Large intestine (tissue), 3 donors: ENCODE data around the gene USHBP1. TPM values are rescaled to one million over a fixed set of nuclear protein-coding genes. Genes with fewer than 3 reads are reported as not detected.

Experiments used
- DNase-seq, 2 donors: peaks; one replicate each; pipeline versions ENCODE4 v3.0.0 to v3.0.0-alpha.2; 2013
- H3K27ac ChIP-seq: one replicate; pipeline ENCODE4 v1.5.1; 2013; ENCODE audit warnings: low read length
- H3K27me3 ChIP-seq: 2 replicates; pipeline ENCODE4 v1.6.1; 2013; ENCODE audit warnings: low read length; ENCODE audit not compliant: control insufficient read depth, insufficient read depth
- H3K36me3 ChIP-seq: 2 replicates; pipeline ENCODE4 v1.6.1; 2013; ENCODE audit warnings: low read length; ENCODE audit not compliant: control insufficient read depth, insufficient read depth
- H3K4me1 ChIP-seq: one replicate; pipeline ENCODE4 v1.6.1; 2013; ENCODE audit warnings: low read length; ENCODE audit not compliant: control insufficient read depth, insufficient read depth
- H3K4me3 ChIP-seq: one replicate; pipeline ENCODE4 v1.5.1; 2013; ENCODE audit warnings: low read length
- H3K9me3 ChIP-seq: one replicate; pipeline ENCODE4 v1.6.1; 2013; ENCODE audit warnings: mild to moderate bottlenecking, low read depth, low read length, moderate library complexity; ENCODE audit not compliant: control insufficient read depth
- WGBS: methylation state at CpG from one replicate; pipeline ENCODE4 v1.1.5; 2013; ENCODE audit warnings: low lambda C conversion rate; ENCODE audit not compliant: insufficient coverage; 5-methylcytosine and 5-hydroxymethylcytosine counted together
- polyA plus RNA-seq: library from polyadenylated mRNA; unstranded; fragments of 120-200 nt; gene quantifications from one replicate; pipeline ENCODE4 v1.2.1, GENCODE V29; 2013

USHBP1 gene
- polyA plus RNA-seq, 1 donor = 3.1 TPM

- H3K4me3 ChIP-seq = peak overlapping the region; percentile 10
- peaks cover 4% of the 10 kb centered on the region for H3K36me3 ChIP-seq
- no peak for DNase-seq
- peaks cover 6% of the 10 kb centered on the region for H3K4me1 ChIP-seq
- H3K27ac ChIP-seq = no peak overlapping the region
- H3K9me3 ChIP-seq = peaks cover 7% of the 10 kb centered on the region
- no peaks in the 10 kb centered on the region for H3K27me3 ChIP-seq
- WGBS = 86% methylated on average over 1 of the region's 23 CpGs
These were observed 569 bp downstream of the USHBP1 start for GRCh38 chr19:17263712-17264640.

- Histone ChIP-seq H3K4me3 (no peak overlapping the region), H3K27ac (no peak overlapping the region), H3K4me1 (no peaks in the 10 kb centered on the region), H3K9me3 (peaks cover 7% of the 10 kb centered on the region), H3K36me3 (no peaks in the 10 kb centered on the region), H3K27me3 (no peaks in the 10 kb centered on the region)
- DNase-seq = no peak
- WGBS = no CpG with 5 or more reads among the region's 16 CpGs
These were observed 2.0 kb downstream of the USHBP1 start for GRCh38 chr19:17262557-17262956.

- no peaks in the 10 kb centered on the region for H3K36me3 ChIP-seq
- no peaks in the 10 kb centered on the region for H3K27me3 ChIP-seq
- H3K9me3 ChIP-seq = peaks cover 7% of the 10 kb centered on the region
- H3K27ac ChIP-seq = no peak overlapping the region
- H3K4me3 ChIP-seq = no peak overlapping the region
- DNase-seq = peak; percentile 65 to 80
- 36% methylated on average over 4 of the region's 15 CpGs for WGBS
- no peaks in the 10 kb centered on the region for H3K4me1 ChIP-seq
These were observed 3.7 kb downstream of the USHBP1 start for GRCh38 chr19:17260842-17261325.

GRCh38 chr19:17259934-17260333, 4.6 kb downstream of the USHBP1 start:
- whole genome bisulfite sequencing = no CpG with 5 or more reads among the region's 1 CpG
- Histone ChIP-seq H3K27ac (no peak overlapping the region), H3K27me3 (no peaks in the 10 kb centered on the region), H3K4me1 (no peaks in the 10 kb centered on the region), H3K9me3 (peaks cover 7% of the 10 kb centered on the region), H3K36me3 (no peaks in the 10 kb centered on the region), H3K4me3 (no peak overlapping the region)
- DNase-seq = no peak

GRCh38 chr19:17259118-17259780, 5.3 kb downstream of the USHBP1 start:
- Histone ChIP-seq H3K27ac (no peak overlapping the region), H3K4me3 (no peak overlapping the region), H3K36me3 (no peaks in the 10 kb centered on the region), H3K27me3 (no peaks in the 10 kb centered on the region), H3K9me3 (peaks cover 7% of the 10 kb centered on the region), H3K4me1 (no peaks in the 10 kb centered on the region)
- DNase-seq = no peak
- WGBS = no CpG with 5 or more reads among the region's 9 CpGs

GRCh38 chr19:17256130-17256529, 8.4 kb downstream of the USHBP1 start:
- Histone ChIP-seq H3K27ac (no peak overlapping the region), H3K36me3 (no peaks in the 10 kb centered on the region), H3K9me3 (peaks cover 7% of the 10 kb centered on the region), H3K4me1 (no peaks in the 10 kb centered on the region), H3K4me3 (no peak overlapping the region), H3K27me3 (no peaks in the 10 kb centered on the region)
- DNase-seq = no peak
- no CpG with 5 or more reads among the region's 3 CpGs for WGBS

- WGBS = 73% methylated on average over 2 of the region's 18 CpGs
- Histone ChIP-seq H3K4me3 (no peak overlapping the region), H3K36me3 (no peaks in the 10 kb centered on the region), H3K9me3 (peaks cover 7% of the 10 kb centered on the region), H3K4me1 (no peaks in the 10 kb centered on the region), H3K27me3 (no peaks in the 10 kb centered on the region), H3K27ac (no peak overlapping the region)
- DNase-seq = peak in 1 of 2 donors; percentile 16
These were observed 9.4 kb downstream of the USHBP1 start for GRCh38 chr19:17255150-17255621.

GRCh38 chr19:17254636-17255035, 9.9 kb downstream of the USHBP1 start:
- WGBS = no CpG with 5 or more reads among the region's 10 CpGs
- Histone ChIP-seq H3K4me1 (peaks cover 2% of the 10 kb centered on the region), H3K36me3 (no peaks in the 10 kb centered on the region), H3K9me3 (peaks cover 7% of the 10 kb centered on the region), H3K4me3 (no peak overlapping the region), H3K27me3 (no peaks in the 10 kb centered on the region), H3K27ac (no peak overlapping the region)
- no peak for DNase-seq

GRCh38 chr19:17249887-17250548, 14.5 kb downstream of the USHBP1 start:
- no peaks in the 10 kb centered on the region for H3K27me3 ChIP-seq
- H3K27ac ChIP-seq = no peak overlapping the region
- H3K9me3 ChIP-seq = no peaks in the 10 kb centered on the region
- peaks cover 31% of the 10 kb centered on the region for H3K4me1 ChIP-seq
- H3K36me3 ChIP-seq = no peaks in the 10 kb centered on the region
- no peak overlapping the region for H3K4me3 ChIP-seq
- WGBS = no CpG with 5 or more reads among the region's 15 CpGs
- peak in 1 of 2 donors; percentile 36 for DNase-seq
